B cell (primary cell): ENCODE data around the gene CNGA2. TPM values are rescaled to one million over a fixed set of nuclear protein-coding genes. Genes with fewer than 3 reads are reported as not detected.

ENCODE experiments used
- ATAC-seq: fragments of 200-7000 bp; cut with Tn5 transposase; one replicate; pipeline ENCODE4 v1.10.0; 2021; ENCODE audit warnings: low read depth, mild to moderate bottlenecking, moderate number of reproducible peaks, moderate library complexity
- CTCF ChIA-PET: fragments of 350-600 bp; sonication (Branson Sonifier 250); formaldehyde crosslinking; loops from one replicate; lab custom pipeline; 2021; ENCODE audit warnings: antibody characterized with exemption, inconsistent platforms; lab: Charles Lee
- POLR2A ChIA-PET: fragments of 350-600 bp; sonication (Branson Sonifier 250); formaldehyde crosslinking; loops from one replicate; lab custom pipeline; 2021; ENCODE audit warnings: antibody characterized with exemption; lab: Charles Lee
- DNase-seq: peaks from one replicate; pipeline ENCODE4 v3.0.0; 2013
- H2AFZ ChIP-seq: 2 replicates; pipeline ENCODE4 v1.6.1; 2012; ENCODE audit warnings: mild to moderate bottlenecking, low read depth, low read length; ENCODE audit not compliant: insufficient read depth, poor library complexity, severe bottlenecking
- H3K27ac ChIP-seq, 2 donors: 1 replicate in 1 of 2; 2 replicates in 1 of 2; pipeline ENCODE4 v1.5.1; 2012 to 2013; ENCODE audit warnings: low read length in 2 of 2, mild to moderate bottlenecking in 2 of 2, moderate library complexity in 1 of 2
- H3K27me3 ChIP-seq, 4 experiments: fragments of 200-600 bp in 1 of 4; sonication (generic) in 1 of 4; replicated peaks in 1 of 4; 1 replicate in 2 of 4; 2 replicates in 2 of 4; pipeline versions ENCODE4 v1.6.1 to v1.7.0; 2013 to 2016; ENCODE audit warnings: low read length in 3 of 4, mild to moderate bottlenecking in 2 of 4, mixed read lengths in 1 of 4, moderate library complexity in 1 of 4; ENCODE audit not compliant: insufficient read depth in 4 of 4, control insufficient read depth in 3 of 4; ENCODE audit errors: control extremely low read depth in 1 of 4
- H3K36me3 ChIP-seq, 2 experiments: replicated peaks in 1 of 2; 1 replicate in 1 of 2; 2 replicates in 1 of 2; pipeline versions ENCODE4 v1.6.1 to v1.7.1; 2013; ENCODE audit warnings: low read length in 1 of 2; ENCODE audit not compliant: insufficient read depth in 2 of 2, control insufficient read depth in 1 of 2; ENCODE audit errors: control extremely low read depth in 1 of 2, extremely low read depth in 1 of 2
- H3K4me1 ChIP-seq, 2 donors: fragments of 200-600 bp in 1 of 2; sonication (generic) in 1 of 2; 1 replicate in 1 of 2; 2 replicates in 1 of 2; pipeline versions ENCODE4 v1.5.1 to v1.6.1; 2013 to 2017; ENCODE audit warnings: low read length in 2 of 2; ENCODE audit not compliant: control insufficient read depth in 2 of 2, insufficient read depth in 2 of 2
- H3K4me2 ChIP-seq: replicated peaks from 2 replicates; pipeline ENCODE3; 2012; ENCODE audit warnings: mild to moderate bottlenecking, low read depth, low read length; ENCODE audit not compliant: poor library complexity, severe bottlenecking
- H3K4me3 ChIP-seq, 5 experiments: fragments of 200-600 bp in 1 of 5; sonication (generic) in 1 of 5; 1 replicate in 3 of 5; 2 replicates in 2 of 5; pipeline versions ENCODE4 v1.5.1 to v1.7.0; 2011 to 2016; ENCODE audit warnings: low read length in 4 of 5, mild to moderate bottlenecking in 4 of 5, low read depth in 2 of 5, control low read depth in 1 of 5, moderate library complexity in 1 of 5; ENCODE audit not compliant: insufficient read depth in 1 of 5; ENCODE audit errors: control extremely low read depth in 1 of 5, extremely low read depth in 1 of 5
- H3K79me2 ChIP-seq: fragments of 200-600 bp; sonication (generic); one replicate; pipeline ENCODE4 v1.6.0; 2016; ENCODE audit warnings: low read length; ENCODE audit not compliant: control insufficient read depth, insufficient read depth
- H3K9ac ChIP-seq: fragments of 200-600 bp; sonication (generic); 2 replicates; pipeline ENCODE4 v1.6.1; 2017; ENCODE audit warnings: mild to moderate bottlenecking, low read length, moderate library complexity
- H3K9me3 ChIP-seq, 3 donors: one replicate each; pipeline versions ENCODE4 v1.6.1 to v1.7.1; 2013; ENCODE audit warnings: low read length in 2 of 3; ENCODE audit not compliant: control insufficient read depth in 2 of 3, insufficient read depth in 1 of 3; ENCODE audit errors: control extremely low read depth in 1 of 3
- H4K20me1 ChIP-seq: 2 replicates; pipeline ENCODE4 v1.6.0; 2012; ENCODE audit warnings: mild to moderate bottlenecking, low read length; ENCODE audit not compliant: insufficient read depth, control insufficient read depth, poor library complexity, severe bottlenecking
- H3K27ac Mint-ChIP-seq: one replicate; pipeline ENCODE4 v1.8.0; 2021; ENCODE audit warnings: mixed read lengths
- H3K27me3 Mint-ChIP-seq: one replicate; pipeline ENCODE4 v1.8.0; 2021; ENCODE audit warnings: mixed read lengths
- H3K4me1 Mint-ChIP-seq: one replicate; pipeline ENCODE4 v1.8.0; 2021; ENCODE audit warnings: mixed read lengths
- H3K4me3 Mint-ChIP-seq: one replicate; pipeline ENCODE4 v1.8.0; 2021; ENCODE audit warnings: mixed read lengths
- H3K9me3 Mint-ChIP-seq: one replicate; pipeline ENCODE4 v1.8.0; 2022; ENCODE audit warnings: mixed read lengths; ENCODE audit not compliant: insufficient read depth
- CTCF ChIP-seq: fragments of 200-600 bp; IDR thresholded peaks from one replicate; pipeline ENCODE4 v1.8.0; 2022; ENCODE audit warnings: antibody characterized with exemption, mild to moderate bottlenecking
- EZH2 ChIP-seq: IDR thresholded peaks from 2 replicates; pipeline ENCODE4 v1.6.1; 2012; ENCODE audit warnings: borderline replicate concordance, low read depth, mild to moderate bottlenecking, moderate library complexity, low read length; ENCODE audit not compliant: insufficient read depth, poor library complexity, severe bottlenecking
- whole genome bisulfite sequencing: methylation state at CpG from one replicate; pipeline ENCODE4 v1.1.5; 2013; ENCODE audit warnings: missing lambda C conversion rate; ENCODE audit not compliant: insufficient coverage; 5-methylcytosine and 5-hydroxymethylcytosine counted together
- intact Hi-C: fragments of 100-400 bp; cut with micrococcal nuclease; formaldehyde crosslinking; loops from one replicate; pipeline ENCODE4 v1.10.0; 2022
- polyA plus RNA-seq: library from polyadenylated mRNA; depleted of rRNA; stranded (reverse); fragments of >200 nt; gene quantifications from 2 replicates; pipeline ENCODE4 v1.2.3, GENCODE V29; 2012
- total RNA-seq, 2 donors: library from RNA; stranded (reverse); fragments of 120-200 nt in 1 of 2; gene quantifications; 1 replicate in 1 of 2; 2 replicates in 1 of 2; pipeline versions ENCODE4 v1.2.3 to v1.2.4, GENCODE V29; 2013 to 2022

Gene CNGA2
- total and polyA plus RNA-seq, 2 donors (not counting 1 experiment from before 2014, with no cell fraction given): not detected

DNA sequence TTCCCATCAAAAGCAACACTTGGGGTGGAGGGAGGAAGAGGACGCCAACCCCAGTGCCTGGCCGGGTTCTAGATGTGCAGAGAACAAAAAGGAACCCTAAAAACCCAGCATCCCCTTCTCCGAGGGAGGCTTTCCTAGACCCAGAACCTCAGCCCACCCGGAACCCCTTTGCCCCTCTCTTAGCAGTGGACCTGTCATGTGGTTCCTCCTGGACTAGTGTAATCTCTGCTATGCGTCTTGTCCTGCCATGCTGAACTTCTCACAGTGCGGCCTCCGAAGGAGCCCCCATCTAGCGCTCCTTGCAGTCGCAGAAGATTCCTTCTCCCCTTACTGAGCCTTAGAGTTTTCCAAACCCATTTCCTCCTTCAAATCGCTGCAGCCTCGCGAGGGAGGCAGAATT is 40.4 kb upstream of the CNGA2 start:
- Mint-ChIP-seq H3K9me3 (no peaks in the 10 kb centered on the region), H3K4me1 (no peaks in the 10 kb centered on the region), H3K27ac (no peak overlapping the region), H3K4me3 (no peak overlapping the region), H3K27me3 (peaks cover 16% of the 10 kb centered on the region)
- H3K9me3 ChIP-seq: no peaks in the 10 kb centered on the region
- H3K4me1 ChIP-seq: no peaks in the 10 kb centered on the region
- H4K20me1 ChIP-seq: no peaks in the 10 kb centered on the region
- no peak overlapping the region for H3K9ac ChIP-seq
- no peaks in the 10 kb centered on the region for H3K27me3 ChIP-seq
- ChIA-PET POLR2A (no interaction called here), CTCF (no interaction called here)
- TF ChIP-seq EZH2 (no peak), CTCF (no peak)
- no peak for ATAC-seq
- H3K27ac ChIP-seq: no peak overlapping the region
- H2AFZ ChIP-seq: no peak overlapping the region
- no CpG with 5 or more reads among the region's 12 CpGs for WGBS
- no peaks in the 10 kb centered on the region for H3K79me2 ChIP-seq
- H3K4me3 ChIP-seq: no peak overlapping the region
- H3K36me3 ChIP-seq: no peaks in the 10 kb centered on the region
- no peak overlapping the region for H3K4me2 ChIP-seq
- intact Hi-C loops: no loop called here
- DNase-seq: no peak

- intact Hi-C loops: no loop called here
- ChIA-PET POLR2A (no interaction called here), CTCF (no interaction called here)
- no peak within 1 kb of the TSS for H3K4me3 ChIP-seq
- DNase-seq: no peak
- Mint-ChIP-seq H3K4me1 (no peaks in the 10 kb centered on the region), H3K27me3 (peaks cover 16% of the 10 kb centered on the region), H3K4me3 (no peak within 1 kb of the TSS), H3K27ac (no peak within 1 kb of the TSS), H3K9me3 (no peaks in the 10 kb centered on the region)
- ATAC-seq: no peak
- H3K27me3 ChIP-seq: no peaks in the 10 kb centered on the region
- no peaks in the 10 kb centered on the region for H3K79me2 ChIP-seq
- H3K36me3 ChIP-seq: no peaks in the 10 kb centered on the region
- no peak within 1 kb of the TSS for H3K4me2 ChIP-seq
- WGBS: 22% methylated on average over 78 of the region's 100 CpGs
- no peaks in the 10 kb centered on the region for H3K9me3 ChIP-seq
- no peaks in the 10 kb centered on the region for H3K4me1 ChIP-seq
- TF ChIP-seq EZH2: no peak
- no peak for TF ChIP-seq CTCF
- H4K20me1 ChIP-seq: no peaks in the 10 kb centered on the region
- H3K27ac ChIP-seq: no peak within 1 kb of the TSS
- no peak within 1 kb of the TSS for H3K9ac ChIP-seq
- no peak within 1 kb of the TSS for H2AFZ ChIP-seq
Observed at GRCh38 chrX:151694661-151695582, 39.6 kb upstream of the CNGA2 start, which contains the start of gene PRRG3. PRRG3 (plus strand) TSS chrX:151695458; CDS start chrX:151698815, 3,357 bp downstream.
